DND-41 (cell line): Measurements from ENCODE around the gene TRIP11.

Experiments
- ATAC-seq: fragments of 200-7000 bp; cut with Tn5 transposase; 3 replicates; pipeline ENCODE4 v1.9.1; 2021; ENCODE audit warnings: low read depth; ENCODE audit not compliant: insufficient read depth
- DNase-seq: peaks from one replicate; pipeline ENCODE4 v3.0.0-alpha.2; 2020
- H2AFZ ChIP-seq: 2 replicates; pipeline ENCODE4 v1.6.0; 2012; ENCODE audit warnings: low read depth, low read length
- H3K27ac ChIP-seq: 2 replicates; pipeline ENCODE4 v1.5.1; 2012; ENCODE audit warnings: low read length, inconsistent platforms
- H3K27me3 ChIP-seq: fragments of 200-600 bp; sonication (generic); 2 replicates; pipeline ENCODE4 v1.6.0; 2012; ENCODE audit warnings: low read length, mild to moderate bottlenecking, inconsistent platforms; ENCODE audit not compliant: insufficient read depth, poor library complexity
- H3K36me3 ChIP-seq: 2 replicates; pipeline ENCODE4 v1.5.1; 2012; ENCODE audit warnings: low read length, inconsistent platforms; ENCODE audit not compliant: insufficient read depth
- H3K4me1 ChIP-seq: 2 replicates; pipeline ENCODE4 v1.5.1; 2012; ENCODE audit warnings: mild to moderate bottlenecking, low read length; ENCODE audit not compliant: insufficient read depth
- H3K4me2 ChIP-seq: 2 replicates; pipeline ENCODE4 v1.6.0; 2012; ENCODE audit warnings: mild to moderate bottlenecking, moderate library complexity, low read length, inconsistent platforms; ENCODE audit not compliant: insufficient read depth
- H3K4me3 ChIP-seq, 2 experiments: fragments of 200-600 bp in 1 of 2; shearing (Covaris generic) in 1 of 2; 2 replicates each; pipeline ENCODE4 v1.5.1; 2012 to 2016; ENCODE audit warnings: inconsistent platforms in 2 of 2, low read length in 2 of 2, mild to moderate bottlenecking in 2 of 2, low read depth in 1 of 2, moderate library complexity in 1 of 2
- H3K79me2 ChIP-seq: 2 replicates; pipeline ENCODE4 v1.6.0; 2012; ENCODE audit warnings: low read length, inconsistent platforms; ENCODE audit not compliant: insufficient read depth
- H3K9ac ChIP-seq: 2 replicates; pipeline ENCODE4 v1.6.0; 2012; ENCODE audit warnings: low read depth, mild to moderate bottlenecking, inconsistent platforms, low read length, moderate library complexity
- H3K9me3 ChIP-seq: 2 replicates; pipeline ENCODE4 v1.5.1; 2012; ENCODE audit warnings: low read length, moderate library complexity, mild to moderate bottlenecking, inconsistent platforms; ENCODE audit not compliant: insufficient read depth, severe bottlenecking
- H4K20me1 ChIP-seq: 2 replicates; pipeline ENCODE4 v1.6.0; 2012; ENCODE audit warnings: low read length; ENCODE audit not compliant: insufficient read depth
- EZH2 ChIP-seq: IDR thresholded peaks from 3 replicates; pipeline ENCODE4 v1.6.1; 2012; ENCODE audit warnings: borderline replicate concordance, low read depth, mild to moderate bottlenecking, moderate library complexity, low read length, inconsistent platforms; ENCODE audit not compliant: severe bottlenecking
- TF ChIP-seq, protein P1 (sequence below): IDR thresholded peaks from 2 replicates; pipeline ENCODE4 v1.5.1; 2012; ENCODE audit warnings: borderline replicate concordance, low read length, moderate library complexity, mild to moderate bottlenecking; ENCODE audit not compliant: poor library complexity, severe bottlenecking; ENCODE audit errors: extremely low read depth

TRIP11 gene

GRCh38 chr14:91931478-91932088 lies 108.3 kb downstream of the TRIP11 start:
- Histone ChIP-seq H3K4me1 (no peaks in the 10 kb centered on the region), H3K27me3 (no peaks in the 10 kb centered on the region), H3K4me2 (no peak overlapping the region), H3K9ac (no peak overlapping the region), H4K20me1 (no peaks in the 10 kb centered on the region), H3K4me3 (no peak overlapping the region), H3K9me3 (no peaks in the 10 kb centered on the region), H3K27ac (no peak overlapping the region), H2AFZ (no peak overlapping the region), H3K36me3 (no peaks in the 10 kb centered on the region), H3K79me2 (no peaks in the 10 kb centered on the region)
- ATAC-seq (no peak), DNase-seq (no peak)
- no peak for TF ChIP-seq EZH2
- TF ChIP-seq, protein P1, sequence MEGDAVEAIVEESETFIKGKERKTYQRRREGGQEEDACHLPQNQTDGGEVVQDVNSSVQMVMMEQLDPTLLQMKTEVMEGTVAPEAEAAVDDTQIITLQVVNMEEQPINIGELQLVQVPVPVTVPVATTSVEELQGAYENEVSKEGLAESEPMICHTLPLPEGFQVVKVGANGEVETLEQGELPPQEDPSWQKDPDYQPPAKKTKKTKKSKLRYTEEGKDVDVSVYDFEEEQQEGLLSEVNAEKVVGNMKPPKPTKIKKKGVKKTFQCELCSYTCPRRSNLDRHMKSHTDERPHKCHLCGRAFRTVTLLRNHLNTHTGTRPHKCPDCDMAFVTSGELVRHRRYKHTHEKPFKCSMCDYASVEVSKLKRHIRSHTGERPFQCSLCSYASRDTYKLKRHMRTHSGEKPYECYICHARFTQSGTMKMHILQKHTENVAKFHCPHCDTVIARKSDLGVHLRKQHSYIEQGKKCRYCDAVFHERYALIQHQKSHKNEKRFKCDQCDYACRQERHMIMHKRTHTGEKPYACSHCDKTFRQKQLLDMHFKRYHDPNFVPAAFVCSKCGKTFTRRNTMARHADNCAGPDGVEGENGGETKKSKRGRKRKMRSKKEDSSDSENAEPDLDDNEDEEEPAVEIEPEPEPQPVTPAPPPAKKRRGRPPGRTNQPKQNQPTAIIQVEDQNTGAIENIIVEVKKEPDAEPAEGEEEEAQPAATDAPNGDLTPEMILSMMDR: no peak

GRCh38 chr14:91929700-91930099 lies 110.2 kb downstream of the TRIP11 start:
- H3K36me3 ChIP-seq: no peaks in the 10 kb centered on the region
- DNase-seq (no peak), ATAC-seq (no peak)
- H3K27ac ChIP-seq: no peak overlapping the region
- H3K4me1 ChIP-seq: no peaks in the 10 kb centered on the region
- no peaks in the 10 kb centered on the region for H3K27me3 ChIP-seq
- no peak overlapping the region for H2AFZ ChIP-seq
- TF ChIP-seq EZH2: no peak
- TF ChIP-seq, protein P1: no peak
- no peaks in the 10 kb centered on the region for H4K20me1 ChIP-seq
- H3K9ac ChIP-seq: no peak overlapping the region
- H3K79me2 ChIP-seq: no peaks in the 10 kb centered on the region
- no peak overlapping the region for H3K4me3 ChIP-seq
- H3K9me3 ChIP-seq: no peaks in the 10 kb centered on the region
- no peak overlapping the region for H3K4me2 ChIP-seq

DNA sequence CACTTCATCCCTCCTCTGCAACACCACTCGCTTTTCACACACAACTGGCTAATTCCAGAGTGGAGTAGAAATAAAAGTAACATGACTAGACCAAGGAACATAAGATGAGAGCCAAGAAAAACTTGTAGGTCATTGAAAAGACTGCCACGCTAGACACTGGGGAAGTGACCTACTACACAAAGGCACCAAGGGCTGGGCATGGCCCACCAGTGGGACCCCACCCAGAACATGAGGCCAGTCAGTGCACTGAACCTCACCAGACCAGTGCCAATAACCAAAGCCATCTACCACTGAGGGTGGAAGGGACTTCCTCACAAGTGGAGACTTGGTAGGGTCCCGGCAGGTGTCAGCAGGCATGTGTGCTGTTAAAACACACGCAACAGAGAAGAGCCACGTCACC lies 112.1 kb downstream of the TRIP11 start:
- no peak overlapping the region for H3K27ac ChIP-seq
- no peak overlapping the region for H3K4me2 ChIP-seq
- H3K36me3 ChIP-seq: no peaks in the 10 kb centered on the region
- ATAC-seq (no peak), DNase-seq (no peak)
- H3K4me3 ChIP-seq: no peak overlapping the region
- no peaks in the 10 kb centered on the region for H3K79me2 ChIP-seq
- no peaks in the 10 kb centered on the region for H4K20me1 ChIP-seq
- H3K4me1 ChIP-seq: no peaks in the 10 kb centered on the region
- no peak for TF ChIP-seq EZH2
- TF ChIP-seq, protein P1: no peak
- H3K27me3 ChIP-seq: no peaks in the 10 kb centered on the region
- no peaks in the 10 kb centered on the region for H3K9me3 ChIP-seq
- H2AFZ ChIP-seq: no peak overlapping the region
- H3K9ac ChIP-seq: no peak overlapping the region

GRCh38 chr14:91927191-91927590 lies 112.7 kb downstream of the TRIP11 start:
- no peak overlapping the region for H3K9ac ChIP-seq
- no peak overlapping the region for H3K4me2 ChIP-seq
- no peaks in the 10 kb centered on the region for H3K36me3 ChIP-seq
- no peaks in the 10 kb centered on the region for H3K4me1 ChIP-seq
- no peaks in the 10 kb centered on the region for H3K79me2 ChIP-seq
- DNase-seq (no peak), ATAC-seq (no peak)
- H2AFZ ChIP-seq: no peak overlapping the region
- H3K27ac ChIP-seq: no peak overlapping the region
- TF ChIP-seq EZH2: no peak
- TF ChIP-seq, protein P1: no peak
- H4K20me1 ChIP-seq: no peaks in the 10 kb centered on the region
- H3K27me3 ChIP-seq: no peaks in the 10 kb centered on the region
- H3K9me3 ChIP-seq: no peaks in the 10 kb centered on the region
- H3K4me3 ChIP-seq: no peak overlapping the region
